Astrocyte of the cerebellum (primary cell): ENCODE measurements around the gene CPAMD8.

ENCODE experiments used
- DNase-seq: peaks from one replicate; pipeline ENCODE4 v3.0.0-alpha.2; 2011; ENCODE audit warnings: low read depth
- H3K4me3 ChIP-seq: 2 replicates; pipeline ENCODE4 v1.5.1; 2011; ENCODE audit warnings: mild to moderate bottlenecking, low read depth, low read length, moderate library complexity
- CTCF ChIP-seq: IDR thresholded peaks from 2 replicates; pipeline ENCODE4 v1.5.1; 2012; ENCODE audit warnings: low read length, low read depth, moderate library complexity, mild to moderate bottlenecking; ENCODE audit errors: missing control alignments
- in situ Hi-C: cut with HindIII; loops from 2 replicates; pipeline ENCODE4 v1.10.0; 2017; ENCODE audit warnings: low sequenced_read_pairs

CPAMD8 gene

DNA sequence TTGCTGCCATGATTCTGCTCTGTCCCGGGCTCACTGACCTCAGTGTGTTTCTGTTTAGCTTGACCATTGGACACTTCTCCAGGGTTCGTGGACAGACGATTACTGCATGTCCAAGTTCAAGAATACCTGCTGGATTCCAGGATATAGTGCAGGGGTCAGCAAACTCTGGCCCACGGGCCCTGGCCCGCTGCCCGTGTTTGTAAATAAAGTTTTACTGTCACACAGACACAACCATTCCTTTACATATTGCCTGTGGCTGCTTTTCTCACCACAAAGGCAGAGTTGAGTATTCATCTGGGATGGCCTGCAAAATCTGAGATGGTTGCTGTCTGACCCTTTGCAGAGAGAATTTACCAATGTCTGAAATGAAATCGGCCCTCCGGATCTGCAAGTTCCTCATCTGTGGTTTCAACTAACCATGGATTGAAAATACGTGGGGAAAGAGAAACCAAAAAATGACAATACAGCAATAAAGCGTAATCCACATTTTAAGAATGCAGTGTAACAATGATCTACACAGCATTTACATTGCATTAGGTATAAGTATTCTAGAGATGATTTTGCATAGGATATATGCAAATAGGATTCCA is 163.7 kb downstream of the CPAMD8 start:
- DNase-seq = no peak
- no peak overlapping the region for H3K4me3 ChIP-seq
- no peak for TF ChIP-seq CTCF
- in situ Hi-C loops = no loop called here

GRCh38 chr19:16861834-16862233 is 164.8 kb downstream of the CPAMD8 start:
- no peak for DNase-seq
- TF ChIP-seq CTCF = no peak
- in situ Hi-C loops = no loop called here
- no peak overlapping the region for H3K4me3 ChIP-seq

DNA sequence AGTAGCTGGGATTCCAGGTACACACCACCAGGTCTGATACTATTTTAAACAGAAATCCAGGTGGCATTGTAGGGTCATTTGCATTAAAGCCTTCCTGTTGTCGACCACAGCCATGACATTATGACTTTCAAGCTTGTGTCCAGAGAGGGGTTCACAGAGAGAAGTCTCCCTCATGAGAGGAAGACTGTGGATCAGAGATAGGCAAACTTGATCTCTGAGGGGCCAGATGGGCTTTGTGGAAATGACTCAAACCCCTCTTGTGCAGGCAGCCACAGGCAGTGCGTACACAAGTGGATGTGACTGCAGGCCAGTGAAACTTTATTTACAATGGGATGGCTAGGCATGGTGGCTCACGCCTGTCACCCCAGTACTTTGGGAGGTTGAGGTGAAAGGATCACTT is 165.6 kb downstream of the CPAMD8 start:
- TF ChIP-seq CTCF = no peak
- DNase-seq = no peak
- in situ Hi-C loops = no loop called here
- no peak overlapping the region for H3K4me3 ChIP-seq

DNA sequence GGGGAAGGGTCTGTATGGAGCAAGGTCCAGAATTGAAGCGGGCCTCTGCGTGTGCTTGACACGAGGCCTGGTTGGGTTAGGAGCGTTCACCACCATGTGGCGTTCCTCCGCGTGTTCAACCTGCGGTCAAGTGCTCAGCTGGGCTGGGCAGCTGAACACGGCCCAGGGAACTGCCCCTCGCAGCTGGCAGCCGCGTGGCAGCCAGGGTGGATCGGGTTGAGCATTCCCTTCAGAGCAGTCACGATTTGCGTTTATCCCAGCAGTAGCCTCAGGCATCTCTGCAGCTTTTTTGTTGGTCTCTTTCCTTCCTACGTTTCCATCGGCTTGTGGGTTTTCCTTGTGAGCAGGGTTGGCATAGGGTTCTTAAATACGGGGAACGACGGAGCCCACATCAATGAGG is 166.5 kb downstream of the CPAMD8 start:
- no peak overlapping the region for H3K4me3 ChIP-seq
- no peak for TF ChIP-seq CTCF
- in situ Hi-C loops = no loop called here
- DNase-seq = no peak

GRCh38 chr19:16859626-16860025 is 167.0 kb downstream of the CPAMD8 start:
- H3K4me3 ChIP-seq = no peak overlapping the region
- no peak for DNase-seq
- no peak for TF ChIP-seq CTCF
- in situ Hi-C loops = no loop called here

DNA sequence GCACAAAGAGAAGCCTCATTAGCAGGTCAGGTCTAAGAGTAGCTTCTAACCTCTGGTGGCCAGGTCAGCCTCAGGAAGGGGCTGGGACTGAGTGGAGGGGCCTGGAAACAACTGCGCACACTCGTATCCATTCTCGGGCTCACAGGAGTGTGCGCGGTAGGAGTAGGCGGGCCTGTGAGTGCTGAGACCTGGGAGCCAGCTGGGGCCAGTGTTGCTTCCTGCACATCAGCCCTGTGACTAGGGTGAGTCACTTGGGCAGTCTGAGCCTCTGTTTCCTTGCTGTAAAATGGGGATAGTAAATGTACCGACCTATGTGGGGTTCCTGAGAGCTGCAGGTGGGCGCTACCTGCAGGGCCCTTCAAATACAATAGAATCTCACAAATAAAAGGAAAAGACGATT is 170.5 kb downstream of the CPAMD8 start:
- in situ Hi-C loops = no loop called here
- no peak for TF ChIP-seq CTCF
- H3K4me3 ChIP-seq = no peak overlapping the region
- no peak for DNase-seq

DNA sequence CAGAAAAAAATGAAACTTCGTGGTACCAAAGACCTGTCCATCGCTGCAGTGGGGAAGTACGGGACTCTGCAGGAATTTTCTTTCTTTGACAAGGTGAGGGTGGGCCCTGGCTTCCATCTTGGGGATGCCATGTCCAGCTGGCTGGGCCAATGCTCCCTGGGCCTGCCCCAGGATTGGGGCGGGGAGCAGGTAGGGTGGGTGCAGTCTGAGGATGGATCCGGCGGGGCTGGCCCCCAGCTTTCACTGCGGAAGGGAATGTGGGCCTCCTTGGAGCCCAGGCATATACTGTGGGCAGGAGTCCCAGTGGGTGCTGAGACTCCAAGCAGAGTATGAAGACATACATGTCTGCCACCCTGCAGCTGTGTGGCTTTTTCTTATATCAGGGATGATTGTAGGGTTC is 173.5 kb downstream of the CPAMD8 start:
- H3K4me3 ChIP-seq = no peak overlapping the region
- TF ChIP-seq CTCF = no peak
- DNase-seq = no peak
- in situ Hi-C loops = no loop called here
